ENCODE results near the gene CALN1. TPM values are rescaled to one million over a fixed set of nuclear protein-coding genes. Genes with fewer than 3 reads are reported as not detected.

The CALN1 gene
- polyA plus RNA-seq, 1 donor (not counting 4 experiments of a cell fraction or from before 2014, with no cell fraction given) = not detected

DNA sequence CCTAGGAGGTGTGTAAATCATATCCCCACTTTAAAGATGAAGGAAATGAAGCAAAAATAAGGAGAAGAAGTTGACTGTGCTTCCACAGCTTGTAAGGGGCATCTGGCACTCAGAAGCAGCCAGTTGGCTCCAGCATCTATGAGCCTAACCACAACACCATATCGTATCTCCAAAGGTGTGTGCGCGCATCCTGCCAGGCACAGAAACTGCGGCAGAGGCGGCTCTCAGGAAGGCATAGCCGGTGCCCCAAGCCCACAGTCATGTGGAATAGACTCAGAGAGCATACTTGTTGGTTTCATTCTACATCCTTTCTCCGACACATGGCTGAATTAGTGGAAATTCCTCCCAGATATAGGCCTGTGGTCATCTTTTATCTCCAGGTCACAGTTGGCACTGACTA lies 423.9 kb downstream of the CALN1 start:
- Histone ChIP-seq H3K4me3 (ENCODE audit: control insufficient read depth in 2 of 3, extremely low read depth in 1 of 3, insufficient read depth in 2 of 3, low read depth in 1 of 3, low read length in 3 of 3) (no peak overlapping the region), H3K9ac (ENCODE audit: control insufficient read depth, extremely low read depth, insufficient read depth, low read length) (no peak overlapping the region), H3K36me3 (ENCODE audit: control insufficient read depth in 2 of 2, extremely low read depth in 1 of 2, insufficient read depth in 2 of 2, low read length in 2 of 2) (no peaks in the 10 kb centered on the region), H3K79me2 (ENCODE audit: control insufficient read depth, insufficient read depth, low read length) (no peaks in the 10 kb centered on the region), H3K27me3 (ENCODE audit: control insufficient read depth, extremely low read depth, insufficient read depth, low read length) (no peaks in the 10 kb centered on the region), H3K9me1 (ENCODE audit: control insufficient read depth, extremely low read depth, insufficient read depth, low read length) (no peaks in the 10 kb centered on the region), H4K20me1 (ENCODE audit: control insufficient read depth, extremely low read depth, insufficient read depth, low read length) (no peaks in the 10 kb centered on the region), H3K4me2 (ENCODE audit: control insufficient read depth, extremely low read depth, insufficient read depth, low read depth, low read length) (no peak overlapping the region), H2AFZ (ENCODE audit: control insufficient read depth, low read length) (no peak overlapping the region), H3K4me1 (ENCODE audit: control insufficient read depth, extremely low read depth, insufficient read depth, low read length) (no peaks in the 10 kb centered on the region), H3K27ac (ENCODE audit: control insufficient read depth, insufficient read depth, low read length) (no peak overlapping the region), H3K9me3 (ENCODE audit: control insufficient read depth, low read depth, low read length) (peaks cover 7% of the 10 kb centered on the region)
- TF ChIP-seq EZH2 (IDR thresholded peaks at IDR 0.05; ENCODE audit: low read length) (no peak), CTCF (optimal IDR thresholded peaks at IDR 0.05 in 1 of 3, IDR thresholded peaks at IDR 0.05 in 1 of 3, conservative IDR thresholded peaks at IDR 0.05 in 1 of 3; ENCODE audit: extremely low read depth in 1 of 3, insufficient read depth in 2 of 3, low read length in 3 of 3) (no peak)
- dilution Hi-C loops (cut with MboI; ENCODE audit: extremely low pct_ligation_motif_present, low sequenced_read_pairs) = no loop called here
- DNase-seq (ENCODE audit: low read depth, low spot score) = no peak
- no peak for FAIRE-seq

DNA sequence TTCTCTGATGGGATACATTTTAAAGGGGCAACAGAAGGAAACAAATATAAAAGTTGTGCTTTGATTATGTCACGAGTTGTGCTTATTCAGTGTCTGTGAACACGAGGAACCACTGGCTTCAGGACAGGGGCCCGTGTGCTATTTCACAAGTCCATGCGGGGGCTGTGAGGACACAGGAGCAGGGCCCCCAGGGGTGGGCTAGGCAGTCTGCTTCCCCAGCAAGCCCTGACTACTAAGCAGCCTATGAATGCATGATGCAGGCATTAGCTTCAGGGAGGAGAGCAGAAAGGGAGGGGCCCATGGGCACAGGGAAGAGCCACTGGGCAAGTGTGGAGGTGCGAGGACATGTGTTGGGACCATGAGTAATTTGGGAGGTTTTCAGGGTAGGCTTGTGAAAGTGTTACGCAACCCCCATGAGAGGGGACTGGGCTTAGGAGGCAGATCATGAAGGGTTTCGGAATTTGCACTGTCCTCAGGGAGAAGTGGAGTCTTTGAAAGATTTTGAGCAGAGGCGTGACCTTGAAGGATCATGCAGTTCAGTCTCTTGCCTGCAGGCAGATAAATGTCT lies 424.9 kb downstream of the CALN1 start:
- no peak for FAIRE-seq
- TF ChIP-seq EZH2 (IDR thresholded peaks at IDR 0.05; ENCODE audit: low read length) = no peak
- TF ChIP-seq CTCF (optimal IDR thresholded peaks at IDR 0.05 in 1 of 3, IDR thresholded peaks at IDR 0.05 in 1 of 3, conservative IDR thresholded peaks at IDR 0.05 in 1 of 3; ENCODE audit: extremely low read depth in 1 of 3, insufficient read depth in 2 of 3, low read length in 3 of 3) = no peak
- dilution Hi-C loops (cut with MboI; ENCODE audit: extremely low pct_ligation_motif_present, low sequenced_read_pairs) = no loop called here

More for the DNA sequence above, 424.9 kb downstream of the CALN1 start:
- H3K36me3 ChIP-seq (ENCODE audit: control insufficient read depth in 2 of 2, extremely low read depth in 1 of 2, insufficient read depth in 2 of 2, low read length in 2 of 2) = no peaks in the 10 kb centered on the region
- H3K4me1 ChIP-seq (ENCODE audit: control insufficient read depth, extremely low read depth, insufficient read depth, low read length) = no peaks in the 10 kb centered on the region
- no peaks in the 10 kb centered on the region for H3K9me1 ChIP-seq (ENCODE audit: control insufficient read depth, extremely low read depth, insufficient read depth, low read length)
- no peak overlapping the region for H3K9ac ChIP-seq (ENCODE audit: control insufficient read depth, extremely low read depth, insufficient read depth, low read length)
- no peaks in the 10 kb centered on the region for H4K20me1 ChIP-seq (ENCODE audit: control insufficient read depth, extremely low read depth, insufficient read depth, low read length)
- no peak overlapping the region for H3K4me2 ChIP-seq (ENCODE audit: control insufficient read depth, extremely low read depth, insufficient read depth, low read depth, low read length)
- no peak for DNase-seq (ENCODE audit: low read depth, low spot score)
- peaks cover 7% of the 10 kb centered on the region for H3K9me3 ChIP-seq (ENCODE audit: control insufficient read depth, low read depth, low read length)
- no peak overlapping the region for H2AFZ ChIP-seq (ENCODE audit: control insufficient read depth, low read length)
- no peak overlapping the region for H3K27ac ChIP-seq (ENCODE audit: control insufficient read depth, insufficient read depth, low read length)
- no peaks in the 10 kb centered on the region for H3K79me2 ChIP-seq (ENCODE audit: control insufficient read depth, insufficient read depth, low read length)
- H3K4me3 ChIP-seq (ENCODE audit: control insufficient read depth in 2 of 3, extremely low read depth in 1 of 3, insufficient read depth in 2 of 3, low read depth in 1 of 3, low read length in 3 of 3) = no peak overlapping the region
- H3K27me3 ChIP-seq (ENCODE audit: control insufficient read depth, extremely low read depth, insufficient read depth, low read length) = no peaks in the 10 kb centered on the region
